Ishikawa (cell line): ENCODE data around the gene PGBD5.

ENCODE experiments used
- CEBPB ChIP-seq: IDR thresholded peaks from 2 replicates; pipeline ENCODE4 v1.6.1; 2012
- CREB1 ChIP-seq: IDR thresholded peaks from 2 replicates; pipeline ENCODE4 v1.6.1; 2012; ENCODE audit warnings: low read depth
- EGR1 ChIP-seq: IDR thresholded peaks from 2 replicates; pipeline ENCODE4 v1.6.1; 2012
- EP300 ChIP-seq: IDR thresholded peaks from 2 replicates; pipeline ENCODE4 v1.6.1; 2012; ENCODE audit warnings: borderline replicate concordance
- FOXM1 ChIP-seq: IDR thresholded peaks from 2 replicates; pipeline ENCODE4 v1.6.1; 2012; ENCODE audit warnings: low read depth, borderline replicate concordance
- NFIC ChIP-seq: IDR thresholded peaks from 2 replicates; pipeline ENCODE4 v1.6.1; 2012
- RAD21 ChIP-seq: IDR thresholded peaks from 2 replicates; pipeline ENCODE4 v1.6.1; 2012; ENCODE audit warnings: low read depth
- TAF1 ChIP-seq: IDR thresholded peaks from 2 replicates; pipeline ENCODE4 v1.6.1; 2012; ENCODE audit warnings: low read depth, mild to moderate bottlenecking
- TCF12 ChIP-seq: IDR thresholded peaks from 2 replicates; pipeline ENCODE4 v1.6.1; 2012; ENCODE audit warnings: low read depth
- TEAD4 ChIP-seq: IDR thresholded peaks from 2 replicates; pipeline ENCODE4 v1.6.1; 2012
- USF1 ChIP-seq: IDR thresholded peaks from 2 replicates; pipeline ENCODE4 v1.6.1; 2012
- YY1 ChIP-seq: IDR thresholded peaks from 2 replicates; pipeline ENCODE4 v1.6.1; 2012; ENCODE audit warnings: low read depth
- ZBTB7A ChIP-seq: IDR thresholded peaks from 2 replicates; pipeline ENCODE4 v1.6.1; 2012; ENCODE audit warnings: low read depth
- TF ChIP-seq, protein P1 (sequence below): IDR thresholded peaks from 2 replicates; pipeline ENCODE4 v1.6.1; 2012; ENCODE audit warnings: low read depth, mild to moderate bottlenecking
- TF ChIP-seq, protein P2 (sequence below): IDR thresholded peaks from 2 replicates; pipeline ENCODE4 v1.6.1; 2012

PGBD5 gene

DNA sequence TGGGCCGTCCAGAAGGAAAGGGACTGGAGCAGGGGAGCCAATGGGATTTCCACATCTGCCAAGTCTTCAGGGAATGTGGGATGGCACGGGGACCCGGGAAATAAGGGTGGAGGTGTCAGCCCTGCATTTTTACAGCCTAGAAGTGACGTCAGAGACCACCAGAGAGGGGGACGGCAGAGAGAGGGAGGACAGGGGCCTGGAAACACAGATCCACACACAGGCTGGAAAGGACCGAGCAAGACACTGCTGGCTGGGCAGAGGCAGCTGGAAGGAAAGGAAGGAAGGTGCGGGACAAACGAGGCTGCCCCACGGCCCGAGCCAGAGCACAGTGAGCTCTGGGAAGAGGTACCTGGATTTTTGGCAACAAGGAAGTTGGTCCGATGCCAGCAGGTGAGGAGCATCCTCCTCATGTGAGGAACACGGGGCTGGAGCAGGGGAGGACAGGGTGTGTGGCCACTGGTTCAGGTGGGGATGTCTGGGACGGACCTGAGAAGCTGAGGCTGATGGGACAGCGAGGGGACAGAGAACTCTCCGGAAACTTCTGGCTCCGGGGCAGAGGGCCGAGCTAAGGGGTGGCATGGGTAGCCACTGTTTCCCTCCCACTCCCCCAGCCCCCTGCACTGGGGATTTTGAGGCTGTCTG lies 138.3 kb downstream of the PGBD5 start:
- TF ChIP-seq NFIC, result no peak
- TF ChIP-seq, protein P1, sequence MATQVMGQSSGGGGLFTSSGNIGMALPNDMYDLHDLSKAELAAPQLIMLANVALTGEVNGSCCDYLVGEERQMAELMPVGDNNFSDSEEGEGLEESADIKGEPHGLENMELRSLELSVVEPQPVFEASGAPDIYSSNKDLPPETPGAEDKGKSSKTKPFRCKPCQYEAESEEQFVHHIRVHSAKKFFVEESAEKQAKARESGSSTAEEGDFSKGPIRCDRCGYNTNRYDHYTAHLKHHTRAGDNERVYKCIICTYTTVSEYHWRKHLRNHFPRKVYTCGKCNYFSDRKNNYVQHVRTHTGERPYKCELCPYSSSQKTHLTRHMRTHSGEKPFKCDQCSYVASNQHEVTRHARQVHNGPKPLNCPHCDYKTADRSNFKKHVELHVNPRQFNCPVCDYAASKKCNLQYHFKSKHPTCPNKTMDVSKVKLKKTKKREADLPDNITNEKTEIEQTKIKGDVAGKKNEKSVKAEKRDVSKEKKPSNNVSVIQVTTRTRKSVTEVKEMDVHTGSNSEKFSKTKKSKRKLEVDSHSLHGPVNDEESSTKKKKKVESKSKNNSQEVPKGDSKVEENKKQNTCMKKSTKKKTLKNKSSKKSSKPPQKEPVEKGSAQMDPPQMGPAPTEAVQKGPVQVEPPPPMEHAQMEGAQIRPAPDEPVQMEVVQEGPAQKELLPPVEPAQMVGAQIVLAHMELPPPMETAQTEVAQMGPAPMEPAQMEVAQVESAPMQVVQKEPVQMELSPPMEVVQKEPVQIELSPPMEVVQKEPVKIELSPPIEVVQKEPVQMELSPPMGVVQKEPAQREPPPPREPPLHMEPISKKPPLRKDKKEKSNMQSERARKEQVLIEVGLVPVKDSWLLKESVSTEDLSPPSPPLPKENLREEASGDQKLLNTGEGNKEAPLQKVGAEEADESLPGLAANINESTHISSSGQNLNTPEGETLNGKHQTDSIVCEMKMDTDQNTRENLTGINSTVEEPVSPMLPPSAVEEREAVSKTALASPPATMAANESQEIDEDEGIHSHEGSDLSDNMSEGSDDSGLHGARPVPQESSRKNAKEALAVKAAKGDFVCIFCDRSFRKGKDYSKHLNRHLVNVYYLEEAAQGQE, result no peak
- no peak for TF ChIP-seq CREB1
- TF ChIP-seq USF1, result no peak
- TF ChIP-seq RAD21, result no peak
- no peak for TF ChIP-seq EP300
- no peak for TF ChIP-seq CEBPB
- no peak for TF ChIP-seq TEAD4
- TF ChIP-seq ZBTB7A, result no peak
- TF ChIP-seq FOXM1, result no peak
- no peak for TF ChIP-seq TCF12
- no peak for TF ChIP-seq EGR1
- TF ChIP-seq, protein P2, sequence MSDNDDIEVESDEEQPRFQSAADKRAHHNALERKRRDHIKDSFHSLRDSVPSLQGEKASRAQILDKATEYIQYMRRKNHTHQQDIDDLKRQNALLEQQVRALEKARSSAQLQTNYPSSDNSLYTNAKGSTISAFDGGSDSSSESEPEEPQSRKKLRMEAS, result no peak
- TF ChIP-seq TAF1, result no peak
- no peak for TF ChIP-seq YY1

- TF ChIP-seq, protein P2, result no peak
- no peak for TF ChIP-seq TCF12
- no peak for TF ChIP-seq TEAD4
- TF ChIP-seq YY1, result no peak
- TF ChIP-seq TAF1, result no peak
- no peak for TF ChIP-seq RAD21
- TF ChIP-seq CREB1, result no peak
- no peak for TF ChIP-seq FOXM1
- TF ChIP-seq EP300, result no peak
- TF ChIP-seq USF1, result no peak
- no peak for TF ChIP-seq CEBPB
- TF ChIP-seq, protein P1, result no peak
- no peak for TF ChIP-seq NFIC
- TF ChIP-seq EGR1, result no peak
- TF ChIP-seq ZBTB7A, result no peak
Observed at GRCh38 chr1:230286890-230287269, 139.3 kb downstream of the PGBD5 start.

DNA sequence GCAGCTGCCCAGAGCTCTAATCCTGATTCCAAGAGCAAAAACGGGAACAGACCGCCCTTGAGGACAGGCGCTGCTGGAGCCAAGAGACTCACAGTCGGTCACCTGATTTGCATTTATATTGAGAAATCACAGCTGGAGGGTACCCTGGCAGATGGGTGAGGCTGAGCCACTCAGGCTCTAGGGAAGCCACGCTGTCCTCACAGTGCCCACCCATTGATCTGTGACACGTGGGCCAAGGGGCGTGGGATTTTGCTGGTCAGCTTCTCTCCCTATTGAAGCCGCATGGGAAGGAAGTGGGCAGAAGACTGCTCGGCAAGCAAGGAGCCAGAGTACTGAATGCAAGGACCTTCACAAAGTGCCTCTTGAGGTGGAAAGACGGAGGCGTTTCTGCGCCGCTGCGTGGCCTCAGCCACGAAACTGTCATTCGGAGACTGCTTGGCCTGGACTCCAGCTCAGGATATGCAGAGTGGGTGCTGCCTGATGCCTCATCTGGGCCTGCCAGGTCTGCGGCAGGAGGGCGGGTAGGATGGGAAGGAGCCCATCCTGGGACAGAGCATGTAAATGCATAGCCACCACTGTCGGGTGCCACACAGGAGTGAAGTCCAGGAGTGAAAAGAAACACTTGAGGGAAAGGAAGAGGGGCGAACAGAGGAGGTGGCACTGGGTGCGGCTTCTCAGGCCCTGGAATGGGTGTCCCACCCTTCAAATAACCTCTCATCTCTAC lies 139.8 kb downstream of the PGBD5 start:
- no peak for TF ChIP-seq NFIC
- TF ChIP-seq CEBPB, result no peak
- TF ChIP-seq EP300, result no peak
- TF ChIP-seq EGR1, result no peak
- TF ChIP-seq TEAD4, result no peak

GRCh38 chr1:230285351-230285750 lies 140.8 kb downstream of the PGBD5 start:
- no peak for TF ChIP-seq CEBPB
- no peak for TF ChIP-seq TCF12
- TF ChIP-seq CREB1, result no peak
- TF ChIP-seq, protein P1, result no peak
- no peak for TF ChIP-seq FOXM1
- TF ChIP-seq YY1, result no peak
- TF ChIP-seq TAF1, result no peak
- no peak for TF ChIP-seq RAD21
- no peak for TF ChIP-seq ZBTB7A
- no peak for TF ChIP-seq EGR1
- TF ChIP-seq EP300, result no peak
- no peak for TF ChIP-seq NFIC
- TF ChIP-seq TEAD4, result no peak
- TF ChIP-seq, protein P2, result no peak
- no peak for TF ChIP-seq USF1
